GM19467 (cell line): ENCODE data around the gene PCSK9.

Source experiments
- ATAC-seq: cut with Tn5 transposase; IDR thresholded peaks from one replicate; pipeline ENCODE4 v1.9.1; 2021; ENCODE audit warnings: mild to moderate bottlenecking, moderate library complexity; ENCODE audit not compliant: unreplicated experiment

Gene PCSK9

DNA sequence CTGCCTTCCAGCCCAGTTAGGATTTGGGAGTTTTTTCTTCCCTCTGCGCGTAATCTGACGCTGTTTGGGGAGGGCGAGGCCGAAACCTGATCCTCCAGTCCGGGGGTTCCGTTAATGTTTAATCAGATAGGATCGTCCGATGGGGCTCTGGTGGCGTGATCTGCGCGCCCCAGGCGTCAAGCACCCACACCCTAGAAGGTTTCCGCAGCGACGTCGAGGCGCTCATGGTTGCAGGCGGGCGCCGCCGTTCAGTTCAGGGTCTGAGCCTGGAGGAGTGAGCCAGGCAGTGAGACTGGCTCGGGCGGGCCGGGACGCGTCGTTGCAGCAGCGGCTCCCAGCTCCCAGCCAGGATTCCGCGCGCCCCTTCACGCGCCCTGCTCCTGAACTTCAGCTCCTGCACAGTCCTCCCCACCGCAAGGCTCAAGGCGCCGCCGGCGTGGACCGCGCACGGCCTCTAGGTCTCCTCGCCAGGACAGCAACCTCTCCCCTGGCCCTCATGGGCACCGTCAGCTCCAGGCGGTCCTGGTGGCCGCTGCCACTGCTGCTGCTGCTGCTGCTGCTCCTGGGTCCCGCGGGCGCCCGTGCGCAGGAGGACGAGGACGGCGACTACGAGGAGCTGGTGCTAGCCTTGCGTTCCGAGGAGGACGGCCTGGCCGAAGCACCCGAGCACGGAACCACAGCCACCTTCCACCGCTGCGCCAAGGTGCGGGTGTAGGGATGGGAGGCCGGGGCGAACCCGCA, at the start of gene PCSK9:
Gene PCSK9 (plus strand): TSS at position 207 of the 741 bp plus-strand sequence. CDS start 290 bp downstream, at position 497.
- no peak for ATAC-seq

DNA sequence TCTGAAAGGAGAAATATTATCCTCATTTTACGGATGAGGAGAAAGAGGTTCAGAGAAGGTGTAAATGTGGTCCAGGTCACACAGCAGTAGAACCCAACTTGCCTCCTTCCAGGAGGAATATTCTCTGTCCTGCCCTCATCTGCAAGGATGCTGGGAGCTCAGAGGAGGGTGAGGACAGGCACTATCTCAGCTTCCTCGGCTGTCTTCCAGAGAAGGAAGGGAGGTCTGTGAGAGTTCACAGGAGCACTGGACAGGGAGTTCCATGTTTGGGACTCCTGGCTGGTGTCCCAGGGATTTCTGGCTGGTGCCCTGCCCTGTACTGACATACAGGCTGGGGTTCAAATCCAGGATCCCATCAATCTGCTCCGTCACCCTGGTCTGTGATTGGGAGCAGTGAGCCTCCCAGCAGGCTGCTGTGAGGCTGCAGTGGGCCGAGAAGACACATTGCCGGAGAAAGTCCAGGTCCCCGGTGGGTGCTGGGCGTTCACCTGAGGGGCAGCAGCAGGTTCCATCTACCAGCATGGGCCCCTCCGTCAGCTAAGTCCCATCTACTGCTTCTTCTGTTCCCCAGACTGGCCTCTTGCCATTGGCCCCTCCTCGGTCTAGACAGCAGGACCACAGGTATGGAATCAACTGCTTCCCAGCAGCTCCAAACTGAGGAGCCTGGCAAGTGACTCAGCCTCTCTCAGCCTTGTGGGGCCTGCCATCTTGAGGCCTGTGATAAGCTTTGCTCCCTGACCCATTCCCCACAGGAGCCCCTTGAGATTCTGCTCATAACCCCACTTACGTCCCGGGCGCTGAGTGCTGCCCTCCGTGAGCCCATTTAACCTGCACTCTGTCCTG, 49.2 kb upstream of the PCSK9 start:
- no peak for ATAC-seq

DNA sequence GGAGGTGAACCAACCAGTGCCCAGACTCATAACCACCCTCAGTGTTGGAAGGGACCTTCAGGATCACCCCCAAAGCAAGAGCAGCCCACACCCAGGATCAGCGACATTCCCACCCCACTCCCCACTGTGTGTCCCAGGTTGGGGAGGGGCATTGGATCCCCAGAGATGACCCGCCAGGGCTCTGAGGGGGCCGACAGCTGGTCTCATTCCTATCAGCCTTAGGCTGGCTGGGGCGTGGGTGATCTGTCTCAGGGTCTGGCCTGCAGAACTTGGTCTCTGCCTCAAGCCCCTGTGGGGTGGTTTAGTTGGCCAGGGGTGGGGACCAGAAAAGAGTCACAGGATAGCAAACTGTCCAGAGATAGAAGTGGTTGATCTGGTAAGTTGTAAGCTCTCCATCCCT, 48.4 kb upstream of the PCSK9 start:
- no peak for ATAC-seq

DNA sequence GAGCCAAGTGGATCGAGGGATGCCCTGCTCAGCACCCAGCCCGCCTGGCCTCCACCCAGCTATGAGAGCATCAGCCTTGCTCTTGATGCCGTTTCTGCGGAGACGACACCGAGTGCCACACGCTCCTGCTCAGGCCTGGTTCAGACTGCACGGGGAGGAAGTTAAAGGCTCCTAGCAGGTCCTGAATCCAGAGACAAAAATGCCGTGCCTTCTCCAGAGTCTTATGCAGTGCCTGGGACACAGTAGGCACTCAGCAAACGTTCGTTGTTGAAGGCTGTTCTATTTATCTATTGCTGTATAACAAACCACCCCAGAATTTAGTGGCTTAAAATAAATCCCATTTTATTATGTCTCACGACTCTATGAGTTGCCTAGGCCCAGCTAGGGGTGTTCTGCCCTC, 47.4 kb upstream of the PCSK9 start:
- ATAC-seq = no peak

DNA sequence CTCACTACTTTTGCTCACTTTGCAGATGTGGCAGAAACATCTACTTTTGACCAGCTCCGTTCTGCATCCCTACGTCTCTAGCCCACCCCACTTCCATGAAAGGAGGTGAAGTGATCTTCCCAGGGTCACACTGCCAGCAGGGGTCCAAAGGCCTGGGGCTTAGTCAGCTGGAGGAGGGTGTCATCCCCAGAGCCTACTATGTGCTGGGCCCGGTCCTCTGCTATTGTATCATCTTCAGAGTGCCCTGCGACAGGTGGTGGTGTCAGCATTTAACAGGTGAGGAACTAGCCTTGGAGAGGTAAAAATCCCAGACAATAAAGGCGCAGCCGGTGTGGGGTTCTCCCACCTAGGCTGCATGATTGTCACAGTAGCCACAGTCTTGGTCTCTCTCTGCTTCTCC, 46.2 kb upstream of the PCSK9 start:
- no peak for ATAC-seq

DNA sequence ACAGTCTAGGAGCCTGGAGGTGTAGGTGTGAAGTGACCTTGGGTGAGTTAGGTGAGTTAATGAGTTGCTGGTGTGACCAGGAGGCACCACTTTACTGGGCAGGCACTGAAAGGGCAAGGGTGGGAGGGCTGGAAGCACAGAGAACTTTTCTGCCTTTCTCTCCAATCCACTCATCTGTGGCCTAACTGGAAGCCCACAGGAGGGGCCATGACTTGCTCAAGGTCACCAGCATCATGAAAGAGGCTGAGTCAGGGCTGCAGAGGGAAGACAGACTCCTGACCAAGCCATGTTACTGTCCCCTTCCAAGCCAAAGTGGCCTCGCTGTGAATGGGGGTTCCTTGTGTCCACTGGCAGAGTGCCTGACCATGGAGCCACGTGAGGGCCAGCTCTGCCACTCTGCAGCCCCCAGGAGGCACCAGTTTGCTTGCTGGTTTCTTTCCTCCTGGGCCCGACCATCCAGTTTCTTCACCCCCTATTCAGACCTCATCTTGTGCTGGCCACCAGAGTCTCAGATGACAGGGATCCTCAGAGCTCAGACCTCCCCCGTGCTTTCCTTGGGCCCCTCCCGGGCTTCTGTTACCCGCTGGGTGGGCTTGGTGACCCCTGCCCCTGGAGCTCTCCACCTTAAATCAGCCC, 44.9 kb upstream of the PCSK9 start:
- ATAC-seq = no peak

DNA sequence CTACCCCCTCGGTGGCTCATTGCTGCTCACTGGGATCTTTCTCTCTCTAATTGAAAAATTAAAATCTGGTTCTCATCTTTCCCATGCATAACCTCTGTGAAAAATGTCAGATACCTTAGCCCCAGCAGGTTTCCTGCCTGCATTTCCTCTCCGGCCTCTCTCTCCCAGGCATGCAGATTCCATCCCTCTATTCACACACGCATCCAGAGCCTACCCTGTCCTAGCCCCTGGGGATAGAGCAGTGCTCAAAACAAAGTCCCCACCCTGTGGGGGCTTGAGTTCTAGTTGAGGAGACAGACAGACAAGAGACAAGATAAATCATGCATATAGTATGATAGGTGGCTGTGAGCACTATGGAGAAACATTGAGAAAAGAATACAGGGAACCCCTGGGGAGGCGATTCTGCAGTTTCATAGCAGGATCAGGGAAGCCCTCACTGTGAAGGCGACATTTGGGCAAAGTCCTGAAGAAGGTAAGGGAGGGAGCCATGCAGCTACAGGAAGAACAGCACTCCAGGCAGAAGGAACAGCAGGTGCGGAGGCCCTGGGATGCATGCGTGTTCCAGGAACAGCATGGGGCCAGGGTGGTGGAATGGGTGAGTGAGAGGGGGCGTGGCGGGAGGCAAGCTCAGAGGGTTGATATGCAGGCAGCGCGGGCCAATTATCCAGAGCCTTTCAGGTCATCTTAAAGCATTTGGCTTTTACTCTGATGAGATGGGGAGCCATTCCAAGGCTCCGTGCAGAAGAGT, 44.2 kb upstream of the PCSK9 start:
- ATAC-seq = no peak

DNA sequence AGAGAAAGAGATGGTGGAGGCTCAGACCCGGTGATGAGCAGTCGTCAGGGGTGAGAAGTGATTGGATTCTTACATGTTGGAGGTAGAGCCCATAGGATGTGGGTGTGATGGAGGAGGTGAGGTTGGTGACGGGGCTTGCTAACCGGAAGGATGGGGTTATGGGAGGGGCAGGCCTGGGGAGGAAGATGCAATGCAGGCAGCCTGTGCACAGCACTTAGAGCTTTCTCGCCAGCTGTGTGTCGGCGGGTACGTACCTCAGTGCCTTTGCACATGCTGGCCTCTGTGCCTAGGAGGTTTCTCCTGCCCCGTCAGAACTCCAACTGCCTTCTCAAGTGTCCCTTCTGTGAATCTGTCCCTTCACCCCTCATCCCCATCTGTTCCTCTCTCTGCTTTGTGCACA, 43.5 kb upstream of the PCSK9 start:
- ATAC-seq = no peak

DNA sequence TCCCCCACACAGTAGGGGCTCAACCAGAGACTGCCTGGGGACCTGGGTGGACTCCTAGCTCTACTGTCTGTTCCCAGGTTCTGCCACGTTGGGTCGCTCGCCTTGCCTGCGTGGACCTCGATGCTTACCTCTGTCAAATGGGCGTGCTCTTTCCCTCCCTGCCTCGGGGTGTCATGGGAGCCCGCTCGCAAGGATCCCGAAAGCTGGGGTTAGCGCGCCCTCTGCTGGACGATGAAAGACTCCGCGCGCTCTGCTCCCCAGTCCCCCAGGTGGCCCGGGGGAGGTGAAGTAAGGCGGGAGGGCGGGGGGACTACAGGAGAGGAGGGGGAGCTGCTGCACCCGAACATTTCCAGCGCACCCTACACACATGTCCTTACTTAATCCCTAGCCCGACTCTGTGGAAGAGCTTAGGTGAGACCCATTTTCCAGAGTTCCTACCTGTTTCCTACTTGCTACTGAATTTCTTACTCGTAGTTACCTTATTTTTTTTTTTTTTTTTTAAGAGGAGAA, 42.9 kb upstream of the PCSK9 start:
- peak; percentile 87 for ATAC-seq

DNA sequence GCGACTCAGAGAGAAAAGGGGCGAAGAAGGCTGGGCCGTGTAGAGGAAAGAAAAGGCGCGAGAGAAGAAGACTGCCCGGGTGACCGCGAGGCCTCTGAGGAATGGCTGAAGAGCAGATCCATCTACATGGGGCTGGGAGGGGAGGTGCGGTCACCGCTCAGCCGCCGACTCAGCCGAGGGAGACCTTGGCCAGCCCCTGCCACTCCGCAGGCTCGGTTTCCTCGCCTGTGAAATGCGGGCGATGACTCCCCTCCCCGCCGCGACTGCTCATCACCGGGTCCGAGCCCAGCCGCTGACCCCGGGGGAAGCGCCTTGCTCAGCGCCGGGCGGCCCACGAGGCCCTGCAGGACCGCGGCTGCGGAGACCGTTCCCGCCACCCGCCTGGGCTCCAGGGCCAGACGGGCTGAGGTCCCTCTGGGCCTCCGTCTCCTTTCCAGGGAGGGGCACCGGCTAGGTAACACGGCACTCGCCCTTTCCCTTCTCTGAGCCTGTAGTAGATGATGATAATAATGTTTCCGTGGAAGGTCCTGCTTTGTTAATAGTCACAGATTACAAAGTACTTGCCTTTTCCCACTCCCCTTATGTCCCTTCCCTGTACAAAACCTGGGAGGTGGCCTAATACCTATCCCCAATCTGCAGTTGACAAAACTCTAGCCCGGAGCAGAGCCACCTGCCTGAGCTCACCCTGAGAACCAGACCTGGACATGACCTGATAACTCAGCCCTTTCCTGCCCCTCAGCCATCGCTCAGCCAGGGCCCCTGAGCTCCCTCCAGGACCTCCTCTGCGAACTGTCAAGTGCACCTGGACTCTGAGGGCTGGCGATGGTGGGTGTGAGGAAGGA, 42.3 kb upstream of the PCSK9 start:
- ATAC-seq = no peak

DNA sequence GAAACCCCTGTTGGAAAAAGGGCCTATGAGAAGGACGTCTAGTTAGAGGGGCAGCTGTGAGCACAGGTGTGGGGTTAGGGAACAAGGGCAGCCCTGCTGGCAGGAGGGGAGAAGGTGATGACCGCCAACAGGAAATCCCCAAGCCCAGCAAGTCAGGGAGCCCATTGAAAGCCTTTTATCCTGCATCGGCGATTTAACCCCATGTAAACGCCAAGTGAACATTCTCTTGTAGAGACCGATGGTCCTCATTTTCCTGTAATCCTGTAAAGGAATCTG, 41.7 kb upstream of the PCSK9 start:
- no peak for ATAC-seq

DNA sequence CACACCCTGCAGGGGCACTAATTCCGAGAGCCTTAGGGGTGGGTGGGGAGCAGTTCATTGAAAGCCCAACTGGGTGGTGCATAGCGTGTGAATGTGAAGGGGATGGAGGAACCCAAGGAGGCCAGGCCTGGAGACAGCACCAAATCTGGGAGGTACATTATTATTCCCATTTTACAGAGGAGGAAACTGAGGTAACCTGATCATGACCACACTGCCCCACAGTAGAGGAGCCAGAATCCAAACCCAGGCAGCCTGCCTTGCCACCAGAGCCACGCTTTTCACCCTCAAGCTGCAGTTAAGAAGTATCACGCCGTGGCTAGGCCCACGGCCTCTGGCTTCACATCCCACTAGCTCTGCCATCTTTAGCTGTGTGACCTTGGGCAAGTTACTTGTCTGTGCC, 41.2 kb upstream of the PCSK9 start:
- no peak for ATAC-seq

DNA sequence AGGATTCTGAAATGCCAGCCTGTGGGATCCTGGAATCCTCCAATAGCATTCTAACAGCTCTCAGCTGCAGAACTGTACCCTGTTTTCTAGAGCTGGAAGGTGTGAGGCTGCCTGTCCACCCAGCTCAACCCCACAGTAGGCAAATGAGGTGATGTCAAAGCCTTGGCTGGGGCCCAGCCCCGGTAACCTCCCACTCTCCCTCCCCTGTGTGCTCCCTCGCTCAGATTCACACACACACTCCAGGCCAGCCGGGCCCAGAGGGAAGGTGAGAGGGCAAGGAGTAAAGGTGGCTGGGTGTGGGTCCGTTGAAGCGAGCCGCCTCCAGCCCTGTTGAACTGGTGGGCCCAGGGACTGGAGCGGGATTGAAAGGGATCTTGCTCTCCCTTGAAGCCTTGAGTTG, 40.7 kb upstream of the PCSK9 start, which contains the start of gene BSND:
Gene BSND (plus strand): TSS at position 257 of the 400 bp plus-strand sequence. CDS start 254 bp downstream, outside the sequence.
- no peak for ATAC-seq

DNA sequence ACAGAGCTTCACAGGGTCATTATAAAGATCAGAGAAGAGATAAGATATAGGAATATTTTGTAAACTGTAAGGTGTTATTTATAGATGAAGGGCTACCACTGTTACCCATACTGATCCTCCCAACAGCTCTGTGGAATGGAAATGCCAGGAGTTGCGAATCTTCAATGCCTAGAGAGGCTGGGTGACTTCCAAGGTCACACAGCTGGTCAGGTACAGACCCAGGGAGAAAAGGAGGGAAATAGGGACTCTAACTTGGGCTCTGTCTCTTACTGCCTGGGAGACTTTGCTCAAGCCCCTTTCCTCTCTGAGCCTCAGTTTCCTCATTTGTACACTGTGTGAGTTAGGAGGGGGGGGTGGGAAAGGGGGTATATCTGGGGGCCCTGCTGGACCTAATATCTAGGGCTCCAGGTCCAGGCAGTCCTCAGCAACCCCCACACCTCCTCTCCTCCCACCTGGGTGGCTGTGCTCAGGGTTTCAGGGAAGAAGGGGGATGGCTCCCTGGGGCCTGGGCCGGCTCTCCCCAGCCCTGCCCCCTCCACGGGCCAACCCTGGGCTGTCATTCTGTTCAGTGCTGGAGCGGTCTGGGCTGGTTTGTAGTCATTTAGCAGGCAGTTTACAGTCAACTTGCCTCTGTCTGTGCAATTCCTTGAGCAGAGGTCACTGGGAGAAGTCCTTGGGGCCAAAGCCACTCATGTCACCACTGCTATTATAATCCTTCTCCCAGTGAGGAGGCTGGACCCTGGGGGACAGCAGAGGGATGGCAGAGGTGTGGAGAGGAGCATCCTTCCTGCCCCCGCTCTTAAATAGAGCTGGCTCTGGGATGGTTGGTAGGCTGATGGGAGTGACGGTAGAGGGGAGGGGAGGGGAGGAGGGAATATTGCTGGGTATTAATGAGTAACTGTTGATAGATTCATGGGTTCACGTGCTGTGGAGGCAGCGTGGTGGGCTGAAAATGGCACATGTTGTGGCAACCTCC, 39.0 kb upstream of the PCSK9 start:
- no peak for ATAC-seq

DNA sequence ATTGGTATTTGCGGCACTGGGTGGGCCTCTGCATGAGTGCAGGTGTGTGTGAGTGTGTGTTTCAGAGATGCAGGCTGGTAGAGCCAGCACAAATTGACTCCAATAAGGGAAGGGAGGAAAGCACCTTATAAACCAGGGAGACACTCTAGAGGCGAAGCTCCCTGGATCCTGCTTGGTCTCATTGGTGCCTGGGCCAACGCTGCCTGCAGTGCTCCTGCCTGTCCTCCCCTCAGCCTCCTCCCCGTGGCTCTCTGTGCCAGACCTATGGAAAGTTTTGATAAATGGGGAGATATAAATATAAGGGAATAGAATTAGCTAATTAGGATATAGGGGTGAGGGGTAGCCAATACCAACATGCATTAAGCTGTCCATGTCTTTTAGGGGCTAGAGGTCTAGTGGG, 38.0 kb upstream of the PCSK9 start:
- no peak for ATAC-seq

DNA sequence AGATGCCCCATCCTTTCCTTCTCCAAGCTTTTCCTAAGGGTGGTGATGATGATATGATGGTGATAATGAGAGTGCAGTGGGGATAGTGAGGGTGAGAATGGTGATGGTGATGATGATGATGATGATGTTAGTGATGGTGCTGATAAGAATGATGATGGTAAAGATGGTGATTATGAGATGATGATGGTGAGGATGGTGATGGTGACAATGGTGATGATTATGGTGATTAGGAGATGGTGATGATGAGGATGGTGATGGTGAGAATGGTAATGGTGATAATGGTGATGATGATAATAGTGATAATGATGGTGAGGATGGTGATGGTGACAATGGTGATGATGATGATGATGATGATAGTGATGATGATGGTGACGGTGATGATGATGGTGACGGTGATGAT, 36.7 kb upstream of the PCSK9 start:
- no peak for ATAC-seq

DNA sequence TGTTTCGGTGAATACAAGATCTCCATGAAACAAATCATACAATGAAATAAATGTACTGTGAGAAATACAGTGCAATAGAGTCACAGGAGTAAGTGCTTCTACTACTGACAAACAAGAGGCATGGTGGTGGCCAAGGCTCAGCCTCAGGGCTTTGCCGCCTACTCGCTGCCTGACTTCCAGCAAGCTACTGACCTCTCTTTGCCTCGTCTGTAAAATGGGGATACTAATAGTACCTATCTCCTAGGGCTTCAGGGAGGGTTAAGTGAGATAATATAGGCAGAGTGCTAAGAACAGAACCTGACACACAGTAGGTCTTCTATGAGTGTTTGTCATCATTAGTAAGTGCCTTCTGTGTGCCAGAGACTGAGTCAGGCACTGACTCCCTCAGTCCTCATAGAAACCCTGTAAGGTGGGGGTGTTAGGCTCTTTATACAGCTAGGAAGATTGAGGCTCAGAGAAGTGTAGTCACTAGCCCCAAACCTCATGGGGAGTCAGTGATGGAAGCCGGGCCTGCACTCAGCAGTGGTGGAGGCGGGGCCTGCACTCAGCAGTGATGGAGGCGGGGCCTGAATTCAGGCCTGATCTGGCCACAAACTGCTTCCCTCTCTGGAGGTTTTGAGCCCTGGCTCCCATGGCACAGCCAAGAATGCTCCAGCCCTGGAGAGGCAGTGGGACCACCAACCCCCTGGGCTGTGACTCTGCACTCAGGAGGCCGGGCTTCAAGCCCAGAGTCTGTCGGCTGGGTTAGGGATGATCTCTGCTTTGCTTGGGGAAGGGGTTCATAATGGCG, 33.8 kb upstream of the PCSK9 start:
- ATAC-seq = no peak

DNA sequence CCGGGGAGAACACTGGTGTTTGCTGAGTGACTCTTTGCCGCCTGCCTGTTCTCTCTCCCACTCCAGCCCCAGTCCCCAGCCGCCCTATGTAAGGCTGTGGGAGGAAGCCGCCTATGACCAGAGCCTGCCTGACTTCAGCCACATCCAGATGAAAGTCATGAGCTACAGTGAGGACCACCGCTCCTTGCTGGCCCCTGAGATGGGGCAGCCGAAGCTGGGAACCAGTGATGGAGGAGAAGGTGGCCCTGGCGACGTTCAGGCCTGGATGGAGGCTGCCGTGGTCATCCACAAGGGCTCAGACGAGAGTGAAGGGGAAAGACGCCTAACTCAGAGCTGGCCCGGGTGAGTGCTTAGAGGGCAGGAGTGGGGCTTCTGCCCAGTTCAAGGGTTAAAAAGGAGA, 32.4 kb upstream of the PCSK9 start:
- no peak for ATAC-seq
